Hepatocyte (in vitro differentiated cells): Measurements from ENCODE around the gene NLRC5.

ENCODE experiments used
- EZH2 ChIP-seq: fragments of 200-600 bp; sonication (generic); IDR thresholded peaks from 2 replicates; pipeline ENCODE4 v1.6.1; 2016; ENCODE audit warnings: antibody characterized with exemption, mild to moderate bottlenecking, borderline replicate concordance
- EZH2phosphoT487 ChIP-seq: fragments of 200-600 bp; sonication (generic); IDR thresholded peaks from one replicate; pipeline ENCODE4 v1.6.1; 2018; ENCODE audit warnings: antibody characterized with exemption, mild to moderate bottlenecking, low read depth, moderate library complexity; ENCODE audit not compliant: unreplicated experiment, severe bottlenecking
- TF ChIP-seq, protein P1 (sequence below): fragments of 200-600 bp; sonication (generic); IDR thresholded peaks from 2 replicates; pipeline ENCODE4 v1.5.1; 2016; ENCODE audit warnings: antibody characterized with exemption, mild to moderate bottlenecking; ENCODE audit not compliant: poor library complexity

DNA sequence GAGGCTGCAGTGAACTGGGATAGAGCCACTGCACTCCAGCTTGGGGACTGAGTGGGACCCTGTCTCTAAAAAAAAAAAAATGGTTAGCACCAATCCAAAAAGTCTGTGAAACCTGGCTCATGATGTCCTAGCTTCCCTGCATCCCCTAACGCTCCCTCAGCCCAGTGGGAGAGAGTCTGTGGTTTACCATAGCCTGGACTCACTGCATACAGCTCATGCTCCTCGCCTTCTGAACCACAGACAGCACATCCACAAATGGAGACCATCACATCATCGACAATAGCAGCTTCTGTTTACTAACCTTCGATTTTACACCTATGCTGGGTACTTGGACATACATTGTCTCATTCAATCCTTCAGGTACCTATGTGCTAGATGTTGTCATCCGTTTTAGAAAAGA lies 43.6 kb downstream of the NLRC5 start:
- TF ChIP-seq, protein P1, sequence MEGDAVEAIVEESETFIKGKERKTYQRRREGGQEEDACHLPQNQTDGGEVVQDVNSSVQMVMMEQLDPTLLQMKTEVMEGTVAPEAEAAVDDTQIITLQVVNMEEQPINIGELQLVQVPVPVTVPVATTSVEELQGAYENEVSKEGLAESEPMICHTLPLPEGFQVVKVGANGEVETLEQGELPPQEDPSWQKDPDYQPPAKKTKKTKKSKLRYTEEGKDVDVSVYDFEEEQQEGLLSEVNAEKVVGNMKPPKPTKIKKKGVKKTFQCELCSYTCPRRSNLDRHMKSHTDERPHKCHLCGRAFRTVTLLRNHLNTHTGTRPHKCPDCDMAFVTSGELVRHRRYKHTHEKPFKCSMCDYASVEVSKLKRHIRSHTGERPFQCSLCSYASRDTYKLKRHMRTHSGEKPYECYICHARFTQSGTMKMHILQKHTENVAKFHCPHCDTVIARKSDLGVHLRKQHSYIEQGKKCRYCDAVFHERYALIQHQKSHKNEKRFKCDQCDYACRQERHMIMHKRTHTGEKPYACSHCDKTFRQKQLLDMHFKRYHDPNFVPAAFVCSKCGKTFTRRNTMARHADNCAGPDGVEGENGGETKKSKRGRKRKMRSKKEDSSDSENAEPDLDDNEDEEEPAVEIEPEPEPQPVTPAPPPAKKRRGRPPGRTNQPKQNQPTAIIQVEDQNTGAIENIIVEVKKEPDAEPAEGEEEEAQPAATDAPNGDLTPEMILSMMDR, result no peak
- TF ChIP-seq EZH2phosphoT487 (no peak), EZH2 (no peak)
